GM18951 (cell line): ENCODE results near the gene BICD1.

ENCODE experiments used
- POLR2A ChIP-seq: IDR thresholded peaks from 4 replicates; pipeline ENCODE4 v1.6.1; 2011; ENCODE audit warnings: mild to moderate bottlenecking; ENCODE audit not compliant: insufficient read length, insufficient read depth; ENCODE audit errors: extremely low read depth
- in situ Hi-C: fragments of 300-500 bp; cut with MboI; formaldehyde crosslinking; loops from one replicate; pipeline ENCODE4 v1.12.0; 2022; ENCODE audit warnings: low sequenced_read_pairs, mixed read lengths, inconsistent platforms; ENCODE audit not compliant: unreplicated experiment

The BICD1 gene

GRCh38 chr12:32290411-32290810 lies 183.8 kb downstream of the BICD1 start:
- no peak for TF ChIP-seq POLR2A
- in situ Hi-C loops: no loop called here

GRCh38 chr12:32292151-32292550 lies 185.5 kb downstream of the BICD1 start:
- no peak for TF ChIP-seq POLR2A
- in situ Hi-C loops: no loop called here

GRCh38 chr12:32293808-32294419 lies 187.3 kb downstream of the BICD1 start:
- no peak for TF ChIP-seq POLR2A

GRCh38 chr12:32296567-32296966 lies 189.9 kb downstream of the BICD1 start:
- in situ Hi-C loops: no loop called here

More at GRCh38 chr12:32293808-32294419, 187.3 kb downstream of the BICD1 start:
- in situ Hi-C loops: no loop called here

GRCh38 chr12:32298917-32299316 lies 192.3 kb downstream of the BICD1 start:
- no peak for TF ChIP-seq POLR2A
- in situ Hi-C loops: no loop called here

More at GRCh38 chr12:32296567-32296966, 189.9 kb downstream of the BICD1 start:
- no peak for TF ChIP-seq POLR2A

- no peak for TF ChIP-seq POLR2A
- in situ Hi-C loops: loop anchor here (10.0 to 25.0 kb wide), 3 partner anchors 239 to 889 kb away; partner anchors contain the start of gene ETFBKMT
These were observed 194.6 kb downstream of the BICD1 start for GRCh38 chr12:32301216-32301615.

GRCh38 chr12:32302218-32303173 lies 195.8 kb downstream of the BICD1 start:
- in situ Hi-C loops: loop anchor here (10.0 to 25.0 kb wide), 3 partner anchors 240 to 890 kb away; partner anchors contain the start of gene ETFBKMT
- no peak for TF ChIP-seq POLR2A

- in situ Hi-C loops: loop anchor here (10.0 to 25.0 kb wide), 3 partner anchors 241 to 891 kb away; partner anchors contain the start of gene ETFBKMT
- no peak for TF ChIP-seq POLR2A
These were observed 196.5 kb downstream of the BICD1 start for GRCh38 chr12:32303174-32303549.

- in situ Hi-C loops: loop anchor here (10.0 to 25.0 kb wide), 3 partner anchors 243 to 893 kb away; partner anchors contain the start of gene ETFBKMT
- TF ChIP-seq POLR2A: no peak
These were observed 198.5 kb downstream of the BICD1 start for GRCh38 chr12:32305163-32305562.

- in situ Hi-C loops: loop anchor here (10.0 to 25.0 kb wide), 3 partner anchors 245 to 895 kb away; partner anchors contain the start of gene ETFBKMT
These were observed 200.7 kb downstream of the BICD1 start for GRCh38 chr12:32307326-32307725.

GRCh38 chr12:32309811-32310736 lies 203.4 kb downstream of the BICD1 start:
- in situ Hi-C loops: loop anchor here (10.0 to 25.0 kb wide), 3 partner anchors 248 to 898 kb away; partner anchors contain the start of gene ETFBKMT
- no peak for TF ChIP-seq POLR2A

More at GRCh38 chr12:32307326-32307725, 200.7 kb downstream of the BICD1 start:
- TF ChIP-seq POLR2A: no peak

- no peak for TF ChIP-seq POLR2A
- in situ Hi-C loops: loop anchor here (25.0 kb wide), 2 partner anchors 250 to 900 kb away; no protein-coding TSS in a partner anchor
These were observed 205.5 kb downstream of the BICD1 start for GRCh38 chr12:32312049-32312670.
